Gastrocnemius medialis (tissue), 4 donors: ENCODE data around the gene GALNT13. TPM values are rescaled to one million over a fixed set of nuclear protein-coding genes. Genes with fewer than 3 reads are reported as not detected.

Experiments used
- ATAC-seq, 2 donors: fragments of 150-250 bp; one replicate each; pipeline ENCODE4 v1.9.1; 2016
- DNase-seq, 2 donors: peaks; one replicate each; pipeline ENCODE4 v3.0.0-alpha.2; 2019
- H3K27ac ChIP-seq, 4 donors: fragments of 200-600 bp; sonication (generic); 1 replicate in 1 of 4; 2 replicates in 3 of 4; pipeline ENCODE4 v1.5.1; 2016 to 2018; ENCODE audit warnings: mild to moderate bottlenecking in 2 of 4, moderate library complexity in 1 of 4
- H3K27me3 ChIP-seq, 3 donors: fragments of 200-600 bp; sonication (generic) in 2 of 3; 1 replicate in 1 of 3; 2 replicates in 2 of 3; pipeline versions ENCODE4 v1.5.1 to v1.6.0; 2016 to 2019; ENCODE audit warnings: mild to moderate bottlenecking in 1 of 3, moderate library complexity in 1 of 3
- H3K36me3 ChIP-seq, 2 donors: fragments of 200-600 bp; sonication (generic) in 1 of 2; one replicate each; pipeline ENCODE4 v1.5.1; 2017 to 2018
- H3K4me1 ChIP-seq, 2 donors: fragments of 200-600 bp; sonication (generic) in 1 of 2; one replicate each; pipeline ENCODE4 v1.5.1; 2016 to 2017; ENCODE audit warnings: mild to moderate bottlenecking in 2 of 2
- H3K4me3 ChIP-seq, 4 donors: fragments of 200-600 bp; sonication (generic) in 3 of 4; 1 replicate in 1 of 4; 2 replicates in 3 of 4; pipeline ENCODE4 v1.5.1; 2016 to 2019; ENCODE audit warnings: mild to moderate bottlenecking in 2 of 4
- H3K9me3 ChIP-seq, 3 donors: fragments of 200-600 bp; sonication (generic) in 2 of 3; 1 replicate in 1 of 3; 2 replicates in 2 of 3; pipeline ENCODE4 v1.5.1; 2016 to 2019
- POLR2A ChIP-seq, 2 donors: fragments of 450-650 bp; IDR thresholded peaks; one replicate each; pipeline ENCODE4 v1.6.1; 2017; ENCODE audit warnings: antibody characterized with exemption in 2 of 2, mild to moderate bottlenecking in 2 of 2, moderate library complexity in 2 of 2
- in situ Hi-C, 4 donors: fragments of 200-750 bp; cut with MboI; loops; one replicate each; pipeline versions ENCODE4 v1.15.0 to v1.8.0; 2017; ENCODE audit warnings: low sequenced_read_pairs in 4 of 4
- intact Hi-C: fragments of 100-400 bp; cut with DNase I; formaldehyde crosslinking; loops from one replicate; pipeline ENCODE4 v1.15.1; 2023; ENCODE audit warnings: low total_unique reads
- total RNA-seq, 4 donors: library from RNA; depleted of rRNA; stranded (reverse); fragments of >200 nt; gene quantifications; one replicate each; pipeline versions ENCODE4 v1.1.0 to v1.2.3, GENCODE V29; 2016
- TF ChIP-seq, protein P1 (sequence below), 5 experiments: fragments of 450-650 bp in 3 of 5; fragments of 200-600 bp in 2 of 5; sonication (generic) in 2 of 5; IDR thresholded peaks in 4 of 5; conservative IDR thresholded peaks in 1 of 5; 1 replicate in 4 of 5; 2 replicates in 1 of 5; pipeline ENCODE4 v1.5.1; 2016 to 2019; ENCODE audit warnings: antibody characterized with exemption in 5 of 5, mild to moderate bottlenecking in 3 of 5, moderate library complexity in 3 of 5

The GALNT13 gene
- total RNA-seq, 4 donors from 2014 or later, result 0.10 TPM; not detected in 3

DNA sequence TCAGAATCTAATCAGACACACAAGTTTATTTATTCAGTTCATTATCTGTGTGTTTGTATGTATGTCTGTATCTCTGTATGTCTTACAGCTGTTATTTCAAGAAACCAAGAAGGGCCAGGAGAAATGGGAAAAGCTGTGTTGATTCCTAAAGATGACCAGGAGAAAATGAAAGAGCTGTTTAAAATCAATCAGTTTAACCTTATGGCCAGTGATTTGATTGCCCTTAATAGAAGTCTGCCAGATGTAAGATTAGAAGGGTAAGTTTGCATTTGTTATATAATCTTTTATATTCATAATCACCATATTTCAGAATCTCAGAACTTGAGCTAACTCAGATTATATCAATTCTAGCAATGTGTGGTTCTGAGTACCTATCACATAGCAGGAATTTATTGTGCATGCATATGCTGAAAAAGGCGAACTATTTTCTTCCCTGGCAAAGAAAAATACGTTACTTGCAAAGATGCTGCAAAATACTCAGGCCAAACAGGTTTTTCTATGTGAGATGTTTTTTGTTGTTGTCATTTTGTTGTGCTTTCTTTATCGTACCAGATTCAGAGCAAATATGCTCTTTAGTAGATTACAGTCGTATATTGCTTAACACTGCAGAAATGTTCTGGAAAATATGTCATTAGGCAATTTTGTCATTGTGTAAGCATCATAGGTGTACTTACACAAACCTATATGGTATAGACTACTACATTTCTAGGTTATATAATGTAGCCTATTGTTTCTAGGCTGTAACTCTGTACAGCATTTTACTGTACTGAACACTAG, 268.7 kb downstream of the GALNT13 start:
- no peaks in the 10 kb centered on the region for H3K36me3 ChIP-seq
- no peaks in the 10 kb centered on the region for H3K27me3 ChIP-seq
- no peak for ATAC-seq
- TF ChIP-seq, protein P1, sequence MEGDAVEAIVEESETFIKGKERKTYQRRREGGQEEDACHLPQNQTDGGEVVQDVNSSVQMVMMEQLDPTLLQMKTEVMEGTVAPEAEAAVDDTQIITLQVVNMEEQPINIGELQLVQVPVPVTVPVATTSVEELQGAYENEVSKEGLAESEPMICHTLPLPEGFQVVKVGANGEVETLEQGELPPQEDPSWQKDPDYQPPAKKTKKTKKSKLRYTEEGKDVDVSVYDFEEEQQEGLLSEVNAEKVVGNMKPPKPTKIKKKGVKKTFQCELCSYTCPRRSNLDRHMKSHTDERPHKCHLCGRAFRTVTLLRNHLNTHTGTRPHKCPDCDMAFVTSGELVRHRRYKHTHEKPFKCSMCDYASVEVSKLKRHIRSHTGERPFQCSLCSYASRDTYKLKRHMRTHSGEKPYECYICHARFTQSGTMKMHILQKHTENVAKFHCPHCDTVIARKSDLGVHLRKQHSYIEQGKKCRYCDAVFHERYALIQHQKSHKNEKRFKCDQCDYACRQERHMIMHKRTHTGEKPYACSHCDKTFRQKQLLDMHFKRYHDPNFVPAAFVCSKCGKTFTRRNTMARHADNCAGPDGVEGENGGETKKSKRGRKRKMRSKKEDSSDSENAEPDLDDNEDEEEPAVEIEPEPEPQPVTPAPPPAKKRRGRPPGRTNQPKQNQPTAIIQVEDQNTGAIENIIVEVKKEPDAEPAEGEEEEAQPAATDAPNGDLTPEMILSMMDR (IDR thresholded peaks at IDR 0.05 in 4 of 5, conservative IDR thresholded peaks at IDR 0.05 in 1 of 5), result no peak
- intact Hi-C loops, result no loop called here
- no peaks in the 10 kb centered on the region for H3K4me1 ChIP-seq
- H3K9me3 ChIP-seq, result no peaks in the 10 kb centered on the region
- in situ Hi-C loops, result no loop called here
- no peak for DNase-seq
- no peak overlapping the region for H3K27ac ChIP-seq
- H3K4me3 ChIP-seq, result no peak overlapping the region

- Histone ChIP-seq H3K36me3 (no peaks in the 10 kb centered on the region), H3K4me1 (no peaks in the 10 kb centered on the region), H3K9me3 (no peaks in the 10 kb centered on the region), H3K4me3 (no peak overlapping the region), H3K27ac (no peak overlapping the region), H3K27me3 (no peaks in the 10 kb centered on the region)
- ATAC-seq (no peak), DNase-seq (no peak)
- TF ChIP-seq, protein P1 (IDR thresholded peaks at IDR 0.05 in 4 of 5, conservative IDR thresholded peaks at IDR 0.05 in 1 of 5), result no peak
- no peak for TF ChIP-seq POLR2A (IDR thresholded peaks at IDR 0.05)
- intact Hi-C loops (no loop called here), in situ Hi-C loops (no loop called here)
Measured at GRCh38 chr2:154142480-154142879, 270.8 kb downstream of the GALNT13 start.

GRCh38 chr2:154143105-154143504, 271.4 kb downstream of the GALNT13 start:
- H3K36me3 ChIP-seq, result no peaks in the 10 kb centered on the region
- in situ Hi-C loops, result no loop called here
- H3K27ac ChIP-seq, result no peak overlapping the region
- H3K27me3 ChIP-seq, result no peaks in the 10 kb centered on the region
- TF ChIP-seq, protein P1 (IDR thresholded peaks at IDR 0.05 in 4 of 5, conservative IDR thresholded peaks at IDR 0.05 in 1 of 5), result no peak
- no peak for TF ChIP-seq POLR2A (IDR thresholded peaks at IDR 0.05)
- no peak overlapping the region for H3K4me3 ChIP-seq
- no peaks in the 10 kb centered on the region for H3K4me1 ChIP-seq
- intact Hi-C loops, result no loop called here
- no peak for DNase-seq
- no peaks in the 10 kb centered on the region for H3K9me3 ChIP-seq
- ATAC-seq, result no peak

DNA sequence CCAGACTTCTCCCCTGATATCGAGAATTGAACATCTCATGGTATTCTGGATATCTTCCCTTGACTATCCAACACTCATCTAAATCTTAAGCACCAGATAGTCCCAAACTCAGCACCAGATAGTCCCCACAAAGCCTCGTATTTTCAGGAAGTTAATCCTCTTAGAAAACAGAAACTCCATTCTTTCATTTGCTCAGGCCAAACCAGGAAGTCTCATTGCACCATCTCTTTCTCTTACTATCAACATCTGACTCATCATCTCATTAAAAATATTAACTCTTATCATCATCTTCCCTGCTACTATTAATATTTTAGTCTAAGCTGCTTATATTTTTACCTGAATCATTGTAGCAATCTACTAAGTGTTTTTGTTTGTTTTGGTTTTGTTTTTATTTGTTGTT, 286.4 kb downstream of the GALNT13 start:
- H3K27me3 ChIP-seq, result no peaks in the 10 kb centered on the region
- H3K27ac ChIP-seq, result no peak overlapping the region
- no peaks in the 10 kb centered on the region for H3K9me3 ChIP-seq
- intact Hi-C loops (no loop called here), in situ Hi-C loops (no loop called here)
- no peaks in the 10 kb centered on the region for H3K4me1 ChIP-seq
- TF ChIP-seq, protein P1 (IDR thresholded peaks at IDR 0.05 in 4 of 5, conservative IDR thresholded peaks at IDR 0.05 in 1 of 5), result no peak
- TF ChIP-seq POLR2A (IDR thresholded peaks at IDR 0.05), result no peak
- DNase-seq (no peak), ATAC-seq (no peak)
- no peaks in the 10 kb centered on the region for H3K36me3 ChIP-seq
- H3K4me3 ChIP-seq, result no peak overlapping the region

- no peaks in the 10 kb centered on the region for H3K4me1 ChIP-seq
- no peak overlapping the region for H3K27ac ChIP-seq
- ATAC-seq, result no peak
- TF ChIP-seq, protein P1 (IDR thresholded peaks at IDR 0.05 in 4 of 5, conservative IDR thresholded peaks at IDR 0.05 in 1 of 5), result no peak
- TF ChIP-seq POLR2A (IDR thresholded peaks at IDR 0.05), result no peak
- in situ Hi-C loops (no loop called here), intact Hi-C loops (no loop called here)
- H3K27me3 ChIP-seq, result no peaks in the 10 kb centered on the region
- no peak for DNase-seq
- H3K9me3 ChIP-seq, result no peaks in the 10 kb centered on the region
- H3K4me3 ChIP-seq, result no peak overlapping the region
- H3K36me3 ChIP-seq, result no peaks in the 10 kb centered on the region
Measured at GRCh38 chr2:154161286-154161685, 289.6 kb downstream of the GALNT13 start.
